Aorta (tissue), 5 donors: ENCODE results near the gene NFILZ. TPM values are rescaled to one million over a fixed set of nuclear protein-coding genes. Genes with fewer than 3 reads are reported as not detected.

Source experiments
- ATAC-seq: fragments of 200-7000 bp; cut with Tn5 transposase; one replicate; pipeline ENCODE4 v1.9.1; 2022; ENCODE audit warnings: moderate library complexity; ENCODE audit not compliant: low FRiP score
- DNase-seq, 2 donors: peaks; one replicate each; pipeline ENCODE4 v3.0.0-alpha.2; 2020
- H3K27ac ChIP-seq, 2 donors: one replicate each; pipeline ENCODE4 v1.5.1; 2013; ENCODE audit warnings: low read length in 2 of 2, mild to moderate bottlenecking in 2 of 2, moderate library complexity in 2 of 2, control low read depth in 1 of 2, inconsistent platforms in 1 of 2, low read depth in 1 of 2
- H3K27me3 ChIP-seq, 2 donors: one replicate each; pipeline ENCODE4 v1.6.1; 2013; ENCODE audit warnings: control low read depth in 1 of 2, low read length in 1 of 2, mild to moderate bottlenecking in 1 of 2, moderate library complexity in 1 of 2; ENCODE audit not compliant: insufficient read depth in 2 of 2, control insufficient read depth in 1 of 2
- H3K36me3 ChIP-seq, 2 donors: one replicate each; pipeline ENCODE4 v1.6.1; 2013; ENCODE audit warnings: control low read depth in 1 of 2, low read length in 1 of 2, mild to moderate bottlenecking in 1 of 2; ENCODE audit not compliant: insufficient read depth in 2 of 2, control insufficient read depth in 1 of 2
- H3K4me1 ChIP-seq, 2 donors: one replicate each; pipeline ENCODE4 v1.6.1; 2013; ENCODE audit warnings: low read length in 2 of 2, control low read depth in 1 of 2, mild to moderate bottlenecking in 1 of 2, moderate library complexity in 1 of 2; ENCODE audit not compliant: insufficient read depth in 2 of 2, control insufficient read depth in 1 of 2
- H3K4me3 ChIP-seq, 2 donors: one replicate each; pipeline ENCODE4 v1.5.1; 2013; ENCODE audit warnings: low read length in 2 of 2, control low read depth in 1 of 2, mild to moderate bottlenecking in 1 of 2
- H3K9me3 ChIP-seq: one replicate; pipeline ENCODE4 v1.6.1; 2013; ENCODE audit warnings: mild to moderate bottlenecking, low read length; ENCODE audit not compliant: control insufficient read depth
- WGBS, 2 donors: extraction: QIAGEN DNeasy Blood & Tissue Kit; methylation state at CpG; one replicate each; pipeline ENCODE4 v1.1.7; 2013; 5-methylcytosine and 5-hydroxymethylcytosine counted together
- intact Hi-C, 2 donors: fragments of 100-400 bp; cut with DNase I; formaldehyde crosslinking; loops; one replicate each; pipeline versions ENCODE4 v1.14.2 to v1.15.0; 2022
- polyA plus RNA-seq, 2 donors: library from polyadenylated mRNA; stranded (reverse); fragments of 200-250 nt; gene quantifications; one replicate each; pipeline ENCODE4 v1.2.3, GENCODE V29; 2013
- total RNA-seq, 2 donors: library from RNA; stranded (reverse); fragmentation: NEBNext Ultra II Directional; extraction: Animal tissue kit (Norgen Biotek cat#: 25700); gene quantifications; one replicate each; pipeline ENCODE4 v1.2.1, GENCODE V29; 2021
- donor health status: healthy with polysubstance abuse.
- donor health status: Bipolar disorder and iron deficiency.
- donor health status: DM: no; HTN: no; CAD: no.
- donor health status: DM: no; HTN: no; CAD: no.
- donor health status: DM: yes; HTN: yes; CAD: no.

NFILZ gene
- total and polyA plus RNA-seq, 4 donors, result not detected

GRCh38 chr19:8642561-8642960, 12.1 kb downstream of the NFILZ start:
- no peaks in the 10 kb centered on the region for H3K36me3 ChIP-seq
- no peaks in the 10 kb centered on the region for H3K4me1 ChIP-seq
- H3K27ac ChIP-seq, result no peak overlapping the region
- 78 to 82% methylated on average over 5 of the region's 5 CpGs for WGBS, 2 donors
- no peak for ATAC-seq
- no peaks in the 10 kb centered on the region for H3K9me3 ChIP-seq
- no peaks in the 10 kb centered on the region for H3K27me3 ChIP-seq
- peak in 1 of 2 donors; percentile 21 for DNase-seq
- H3K4me3 ChIP-seq, result no peak overlapping the region
- intact Hi-C loops, result loop anchor here (1.0 to 5.0 kb wide), 3 partner anchors 27 to 62 kb away; no protein-coding TSS in a partner anchor

- no peak overlapping the region for H3K4me3 ChIP-seq
- ATAC-seq, result no peak
- intact Hi-C loops, result loop anchor here (2.0 to 5.0 kb wide), 2 partner anchors 62 to 63 kb away; no protein-coding TSS in a partner anchor
- no peak overlapping the region for H3K27ac ChIP-seq
- no peaks in the 10 kb centered on the region for H3K27me3 ChIP-seq
- H3K36me3 ChIP-seq, result no peaks in the 10 kb centered on the region
- H3K4me1 ChIP-seq, result no peaks in the 10 kb centered on the region
- WGBS, 2 donors, result 63 to 69% methylated on average over 7 of the region's 7 CpGs
- DNase-seq, result no peak
- H3K9me3 ChIP-seq, result no peaks in the 10 kb centered on the region
Observed at GRCh38 chr19:8643860-8644653, 13.6 kb downstream of the NFILZ start.

GRCh38 chr19:8648240-8648639, 17.8 kb downstream of the NFILZ start:
- H3K27me3 ChIP-seq, result no peaks in the 10 kb centered on the region
- intact Hi-C loops, result no loop called here
- no peak for ATAC-seq

GRCh38 chr19:8654591-8655339, 24.3 kb downstream of the NFILZ start:
- no peak overlapping the region for H3K4me3 ChIP-seq
- DNase-seq (peak; percentile 66 to 88), ATAC-seq (peak; percentile 84)
- H3K9me3 ChIP-seq, result no peaks in the 10 kb centered on the region
- no peak overlapping the region for H3K27ac ChIP-seq
- intact Hi-C loops, result loop anchor here (2.0 to 5.0 kb wide), 2 partner anchors 426 to 428 kb away; no protein-coding TSS in a partner anchor
- WGBS, 2 donors, result 6 to 7% methylated on average over 15 of the region's 15 CpGs
- H3K4me1 ChIP-seq, result no peaks in the 10 kb centered on the region
- H3K27me3 ChIP-seq, result no peaks in the 10 kb centered on the region
- H3K36me3 ChIP-seq, result no peaks in the 10 kb centered on the region

More at GRCh38 chr19:8648240-8648639, 17.8 kb downstream of the NFILZ start:
- Histone ChIP-seq H3K9me3 (no peaks in the 10 kb centered on the region), H3K4me3 (no peak overlapping the region), H3K36me3 (no peaks in the 10 kb centered on the region), H3K27ac (no peak overlapping the region), H3K4me1 (no peaks in the 10 kb centered on the region)
- WGBS, 2 donors, result 69 to 75% methylated on average over 6 of the region's 6 CpGs
- no peak for DNase-seq

GRCh38 chr19:8655340-8655709, 24.9 kb downstream of the NFILZ start:
- Histone ChIP-seq H3K27ac (no peak overlapping the region), H3K27me3 (no peaks in the 10 kb centered on the region), H3K4me1 (no peaks in the 10 kb centered on the region), H3K36me3 (no peaks in the 10 kb centered on the region), H3K4me3 (no peak overlapping the region), H3K9me3 (no peaks in the 10 kb centered on the region)
- peak in 1 of 2 donors; percentile 58 for DNase-seq
- intact Hi-C loops, result loop anchor here (2.0 to 5.0 kb wide), 2 partner anchors 425 to 427 kb away; no protein-coding TSS in a partner anchor
- WGBS, 2 donors, result 78 to 79% methylated on average over 12 of the region's 12 CpGs
- no peak for ATAC-seq

- Histone ChIP-seq H3K9me3 (no peaks in the 10 kb centered on the region), H3K36me3 (no peaks in the 10 kb centered on the region), H3K4me1 (no peaks in the 10 kb centered on the region), H3K27me3 (no peaks in the 10 kb centered on the region), H3K27ac (no peak overlapping the region), H3K4me3 (no peak overlapping the region)
- intact Hi-C loops, result loop anchor here in 1 of 2 donors (5.0 kb wide), 1 partner anchor 424 kb away; no protein-coding TSS in a partner anchor
- ATAC-seq (no peak), DNase-seq (no peak)
- 79 to 82% methylated on average over 5 of the region's 5 CpGs for WGBS, 2 donors
Observed at GRCh38 chr19:8657869-8658268, 27.4 kb downstream of the NFILZ start.

GRCh38 chr19:8659905-8660304, 29.5 kb downstream of the NFILZ start:
- ATAC-seq (no peak), DNase-seq (peak in 1 of 2 donors; percentile 63)
- Histone ChIP-seq H3K4me3 (no peak overlapping the region), H3K9me3 (no peaks in the 10 kb centered on the region), H3K36me3 (no peaks in the 10 kb centered on the region), H3K27me3 (no peaks in the 10 kb centered on the region), H3K4me1 (no peaks in the 10 kb centered on the region), H3K27ac (no peak overlapping the region)
- intact Hi-C loops, result loop anchor here in 1 of 2 donors (5.0 kb wide), 1 partner anchor 422 kb away; no protein-coding TSS in a partner anchor
- WGBS, 2 donors, result 66 to 68% methylated on average over 7 of the region's 7 CpGs

- Histone ChIP-seq H3K9me3 (no peaks in the 10 kb centered on the region), H3K4me1 (no peaks in the 10 kb centered on the region), H3K36me3 (no peaks in the 10 kb centered on the region), H3K27me3 (no peaks in the 10 kb centered on the region), H3K4me3 (no peak overlapping the region), H3K27ac (no peak overlapping the region)
- intact Hi-C loops, result no loop called here
- no peak for ATAC-seq
- WGBS, 2 donors, result 79 to 84% methylated on average over 4 of the region's 4 CpGs
- DNase-seq, result peak in 1 of 2 donors; percentile 27
Observed at GRCh38 chr19:8662263-8662662, 31.8 kb downstream of the NFILZ start.
